NCI-H128 (cell line): ENCODE data around the gene WFDC11.
"Not testable (repeated sequence)": the region's sequence is repeated elsewhere in the genome, so short reads cannot be mapped to it uniquely, and the experiment has no call there.

Experiments used
- DNase-seq: peaks from one replicate; lab custom pipeline; 2025; ENCODE audit not compliant: unreplicated experiment; lab: John Stamatoyannopoulos, UW

The WFDC11 gene

DNA sequence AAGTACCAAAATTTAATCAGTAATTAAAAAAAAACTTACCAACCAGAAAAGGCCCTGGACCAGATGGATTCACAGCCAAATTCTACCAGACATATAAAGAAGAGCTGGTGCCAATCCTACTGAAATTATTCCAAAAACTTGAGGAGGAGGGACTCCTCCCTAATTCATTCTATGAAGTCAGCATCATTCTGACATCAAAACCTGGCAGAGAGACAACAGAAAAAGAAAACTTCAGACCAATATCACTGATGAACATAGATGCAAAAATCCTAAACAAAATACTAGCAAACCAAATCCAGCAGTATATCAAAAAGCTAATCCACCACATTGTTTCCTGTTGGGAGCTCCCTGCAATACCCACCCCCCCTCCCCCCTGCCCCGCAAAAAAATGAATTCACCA lies at the start of gene WFDC11:
Gene WFDC11, minus strand, starts transcription at position 101 of the 400 bp plus-strand sequence. CDS start 19,639 bp downstream, outside the sequence.
- DNase-seq: no peak

DNA sequence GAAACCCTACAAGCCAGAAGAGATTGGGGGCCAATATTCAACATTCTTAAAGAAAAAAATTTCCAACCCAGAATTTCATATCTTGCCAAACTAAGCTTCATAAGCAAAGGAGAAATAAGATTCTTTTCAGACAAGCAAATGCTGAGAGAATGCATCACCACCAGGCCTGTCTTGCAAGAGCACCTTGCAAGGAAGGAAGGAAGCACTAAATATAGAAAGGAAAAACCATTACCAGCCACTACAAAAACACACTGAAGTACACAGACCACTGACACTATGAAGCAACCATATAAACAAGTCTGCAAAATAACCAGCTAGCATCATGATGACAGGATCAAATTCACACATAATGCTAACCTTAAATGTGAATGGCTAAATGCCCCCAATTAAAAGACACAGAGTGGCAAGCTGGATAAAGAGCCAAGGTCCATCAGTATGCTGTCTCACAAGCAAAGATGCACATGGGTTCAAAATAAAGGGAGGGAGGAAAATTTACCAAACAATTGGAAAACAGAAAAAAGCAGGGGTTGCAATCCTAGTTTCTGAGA lies 46.2 kb upstream of the WFDC11 start:
- DNase-seq: not testable (repeated sequence)

DNA sequence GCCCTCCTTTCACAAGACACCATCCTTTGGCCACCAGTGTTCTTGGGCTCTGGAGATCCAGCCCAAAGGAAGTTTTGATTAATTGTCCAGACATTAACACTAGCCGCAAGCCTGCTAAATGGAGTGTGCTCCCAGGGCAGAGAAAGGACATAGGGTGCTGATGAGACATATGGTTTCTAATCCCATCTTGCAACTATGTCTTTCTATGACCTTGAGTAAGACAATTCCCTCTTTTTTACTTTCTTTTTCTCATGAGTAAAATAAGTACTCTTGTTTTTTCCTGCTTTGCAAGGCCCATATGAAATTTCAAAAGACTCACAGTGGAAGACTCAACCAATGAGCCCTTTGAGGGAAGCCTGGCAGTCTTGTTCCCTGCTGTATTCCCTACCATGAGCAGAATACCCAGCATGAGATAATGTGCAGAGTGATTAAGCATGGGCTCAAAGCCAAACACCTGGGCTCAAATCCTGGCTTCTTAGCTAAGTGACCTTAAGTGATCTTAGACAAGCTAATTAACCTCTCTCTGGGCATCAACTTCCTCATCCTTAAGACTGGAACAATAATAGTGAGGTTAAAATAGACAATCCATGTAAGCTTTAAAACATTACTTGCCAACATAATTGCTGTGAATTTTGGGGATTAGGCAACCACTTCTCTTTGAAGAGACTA lies 35.1 kb upstream of the WFDC11 start, which contains the start of gene WFDC10B:
Gene WFDC10B, minus strand, starts transcription at position 51 of the 669 bp plus-strand sequence. CDS start 19,027 bp downstream, outside the sequence.
- DNase-seq: peak; percentile 5

DNA sequence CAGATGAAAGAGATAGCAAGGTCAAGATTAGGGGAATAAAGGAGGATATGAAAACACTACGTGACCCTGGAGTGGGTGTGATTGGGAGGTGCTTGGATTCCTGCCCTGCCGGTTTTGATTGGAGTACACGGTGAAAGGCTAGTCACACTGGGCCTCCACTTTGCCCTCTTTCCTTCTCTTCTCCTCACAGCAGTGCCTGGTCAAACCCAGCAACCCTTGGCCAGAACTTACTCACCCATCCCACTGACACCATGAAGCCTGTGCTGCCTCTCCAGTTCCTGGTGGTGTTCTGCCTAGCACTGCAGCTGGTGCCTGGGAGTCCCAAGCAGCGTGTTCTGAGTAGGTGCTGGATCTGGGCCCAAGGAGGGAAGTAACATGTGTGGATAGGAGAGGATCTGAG lies 31.8 kb upstream of the WFDC11 start, which contains the start of gene WFDC13:
Gene WFDC13, plus strand, starts transcription at position 166 of the 400 bp plus-strand sequence. Its CDS starts 86 bp downstream, at position 252.
- DNase-seq: no peak

DNA sequence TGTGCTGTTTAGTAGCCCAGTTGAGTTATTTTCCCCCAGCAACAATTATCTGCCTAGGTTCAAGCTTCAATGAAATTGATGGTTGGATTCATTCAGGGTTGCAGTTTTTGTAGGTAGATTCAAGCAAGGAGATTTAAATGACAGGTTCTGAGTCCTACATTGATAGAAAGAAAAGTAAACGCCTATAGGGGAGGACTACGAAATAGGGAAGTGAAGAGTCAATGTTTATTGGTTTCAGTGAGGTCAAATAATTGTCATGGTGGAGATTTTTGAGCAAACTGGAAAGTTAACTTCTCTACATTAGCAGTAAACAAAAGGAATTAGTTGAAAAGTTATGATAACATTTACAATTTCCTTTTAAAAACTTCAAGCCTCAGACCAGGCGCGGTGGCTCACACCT lies 31.1 kb upstream of the WFDC11 start:
- DNase-seq: no peak

DNA sequence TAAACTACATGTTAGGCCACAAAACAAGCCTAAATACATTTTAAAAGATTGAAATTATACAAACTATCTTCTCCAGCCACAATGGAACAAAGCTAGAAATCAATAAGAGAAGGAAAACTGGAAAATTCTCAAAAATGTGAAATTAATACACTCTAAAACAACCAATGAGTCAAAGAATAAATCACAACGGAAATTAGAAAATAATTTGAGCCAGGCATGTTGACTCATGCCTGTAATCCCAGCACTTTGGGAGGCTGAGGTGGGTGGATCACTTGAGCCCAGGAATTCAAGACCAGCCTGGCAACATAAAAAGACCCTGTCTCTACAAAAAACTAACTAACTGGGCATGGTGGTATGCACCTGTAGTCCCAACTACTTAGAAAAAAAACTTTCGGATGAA lies 25.5 kb upstream of the WFDC11 start:
- no peak for DNase-seq

DNA sequence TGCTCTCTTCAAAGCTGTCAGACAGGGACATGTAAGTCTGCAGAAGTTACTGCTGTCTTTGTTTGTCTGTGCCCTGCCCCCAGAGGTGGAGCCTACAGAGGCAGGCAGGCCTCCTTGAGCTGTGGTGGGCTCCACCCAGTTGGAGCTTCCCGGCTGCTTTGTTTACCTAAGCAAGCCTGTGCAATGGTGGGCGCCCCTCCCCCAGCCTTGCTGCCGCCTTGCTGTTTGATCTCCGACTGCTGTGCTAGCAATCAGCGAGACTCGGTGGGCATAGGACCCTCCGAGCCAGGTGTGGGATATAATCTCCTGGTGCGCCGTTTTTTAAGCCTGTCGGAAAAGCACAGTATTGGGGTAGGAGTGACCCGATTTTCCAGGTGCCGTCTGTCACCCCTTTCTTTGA lies 23.3 kb upstream of the WFDC11 start:
- not testable (repeated sequence) for DNase-seq

DNA sequence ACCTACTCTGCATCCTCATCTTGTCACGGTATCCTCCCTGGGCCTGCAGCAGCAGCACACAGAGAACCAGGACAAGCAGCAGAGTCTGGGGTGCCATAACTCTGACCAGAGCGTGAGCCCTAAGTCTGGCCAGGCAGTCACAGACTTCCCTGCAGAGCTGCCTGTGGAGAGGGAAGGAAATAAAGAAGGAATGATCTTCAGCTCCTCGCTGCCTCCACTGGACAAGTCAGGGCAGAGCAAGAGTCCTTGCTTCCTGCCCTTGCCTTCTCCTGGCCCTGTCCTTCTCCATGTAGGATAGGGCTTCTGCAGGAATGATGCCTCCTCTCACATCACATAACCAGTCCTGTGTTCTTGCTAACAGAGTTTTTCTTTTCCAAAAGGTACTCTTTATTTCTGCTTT lies 15.9 kb upstream of the WFDC11 start:
- no peak for DNase-seq

DNA sequence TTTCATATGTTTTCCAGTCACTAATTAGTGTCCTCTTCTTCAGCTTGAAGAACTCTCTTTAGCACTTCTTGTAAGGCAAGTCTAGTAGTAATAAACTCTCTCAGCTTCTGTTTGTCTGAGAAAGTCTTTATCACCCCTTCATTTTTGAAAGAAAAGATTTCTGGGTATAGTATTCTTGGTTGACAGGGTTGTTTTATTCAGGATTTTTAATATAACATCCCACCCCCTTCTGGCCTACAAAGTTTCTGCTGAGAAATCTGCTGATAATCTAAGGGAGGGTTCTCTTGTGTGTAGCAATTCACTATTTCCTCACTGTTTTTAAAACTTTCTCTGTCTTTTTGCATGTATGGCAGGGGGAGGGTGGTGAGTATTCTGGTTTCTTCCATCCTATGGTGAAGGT lies 9.6 kb upstream of the WFDC11 start:
- no peak for DNase-seq

DNA sequence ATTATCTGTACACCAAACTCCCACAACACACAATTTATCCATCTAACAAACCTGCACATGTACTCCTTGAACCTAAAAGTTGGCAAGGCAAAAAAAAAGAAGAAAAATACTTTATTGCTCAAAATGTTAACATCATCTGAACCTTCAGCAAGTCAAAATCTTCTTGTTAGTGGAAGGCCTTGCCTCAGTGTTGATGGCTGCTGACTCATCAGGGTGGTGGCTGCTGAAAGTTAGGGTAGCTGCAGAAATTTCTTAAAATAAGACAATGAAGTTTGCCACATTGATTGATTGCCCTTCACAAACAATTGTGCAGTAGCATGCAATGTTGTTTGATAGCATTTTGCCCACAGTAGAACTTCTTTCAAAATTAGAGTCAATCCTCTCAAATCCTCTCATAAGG lies 2.7 kb upstream of the WFDC11 start:
- no peak for DNase-seq

DNA sequence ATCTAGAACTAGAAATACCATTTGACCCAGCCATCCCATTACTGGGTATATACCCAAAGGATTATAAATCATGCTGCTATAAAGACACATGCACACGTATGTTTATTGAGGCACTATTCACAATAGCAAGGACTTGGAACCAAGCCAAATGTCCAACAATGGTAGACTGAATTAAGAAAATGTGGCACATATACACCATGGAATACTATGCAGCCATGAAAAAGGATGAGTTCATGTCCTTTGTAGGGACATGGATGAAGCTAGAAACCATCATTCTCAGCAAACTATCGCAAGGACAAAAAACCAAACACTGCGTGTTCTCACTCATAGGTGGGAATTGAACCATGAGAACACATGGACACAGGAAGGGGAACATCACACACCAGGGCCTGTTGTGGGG lies 13.0 kb downstream of the WFDC11 start:
- not testable (repeated sequence) for DNase-seq

DNA sequence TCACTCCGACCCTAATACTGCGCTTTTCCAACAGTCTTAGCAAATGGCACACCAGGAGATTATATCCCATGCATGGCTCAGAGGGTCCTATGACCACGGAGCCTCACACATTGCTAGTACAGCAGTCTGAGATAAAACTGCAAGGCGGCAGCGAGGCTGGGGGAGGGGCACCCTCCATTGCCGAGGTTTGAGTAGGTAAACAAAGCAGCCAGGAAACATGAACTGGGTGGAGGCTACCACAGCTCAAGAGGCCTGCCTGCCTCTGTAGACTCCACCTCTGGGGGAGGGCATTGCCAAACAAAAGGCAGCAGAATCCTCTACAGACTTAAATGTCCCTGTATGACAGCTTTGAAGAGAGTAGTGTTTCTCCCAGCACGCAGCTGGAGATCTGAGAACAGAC lies 18.3 kb downstream of the WFDC11 start:
- DNase-seq: not testable (repeated sequence)

DNA sequence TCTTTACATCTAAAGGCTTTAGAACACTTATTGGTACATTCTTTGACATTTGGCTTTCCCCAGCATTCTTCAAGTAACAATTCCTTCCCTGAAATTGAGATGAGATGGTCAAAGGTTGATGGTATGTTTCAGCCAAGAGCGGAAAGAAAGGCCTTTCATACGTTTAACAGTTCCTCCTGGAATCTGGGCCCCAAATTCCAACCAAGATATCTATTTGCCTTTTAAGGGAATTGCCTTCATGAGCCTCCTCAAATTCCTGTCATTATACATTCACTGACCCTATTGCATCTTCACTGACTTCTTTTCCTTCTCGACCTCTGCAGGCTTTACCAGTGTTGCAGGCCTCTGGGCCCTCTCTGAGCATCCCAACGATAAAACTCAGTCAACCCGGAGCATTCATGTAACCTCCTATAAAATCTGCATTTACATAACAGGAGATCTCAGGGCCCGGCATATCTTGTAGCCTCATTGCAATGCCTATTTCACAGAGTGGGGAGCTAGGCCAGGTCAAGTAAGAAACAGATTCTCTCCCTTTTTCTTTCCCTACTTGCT lies 20.7 kb downstream of the WFDC11 start:
- DNase-seq: no peak

DNA sequence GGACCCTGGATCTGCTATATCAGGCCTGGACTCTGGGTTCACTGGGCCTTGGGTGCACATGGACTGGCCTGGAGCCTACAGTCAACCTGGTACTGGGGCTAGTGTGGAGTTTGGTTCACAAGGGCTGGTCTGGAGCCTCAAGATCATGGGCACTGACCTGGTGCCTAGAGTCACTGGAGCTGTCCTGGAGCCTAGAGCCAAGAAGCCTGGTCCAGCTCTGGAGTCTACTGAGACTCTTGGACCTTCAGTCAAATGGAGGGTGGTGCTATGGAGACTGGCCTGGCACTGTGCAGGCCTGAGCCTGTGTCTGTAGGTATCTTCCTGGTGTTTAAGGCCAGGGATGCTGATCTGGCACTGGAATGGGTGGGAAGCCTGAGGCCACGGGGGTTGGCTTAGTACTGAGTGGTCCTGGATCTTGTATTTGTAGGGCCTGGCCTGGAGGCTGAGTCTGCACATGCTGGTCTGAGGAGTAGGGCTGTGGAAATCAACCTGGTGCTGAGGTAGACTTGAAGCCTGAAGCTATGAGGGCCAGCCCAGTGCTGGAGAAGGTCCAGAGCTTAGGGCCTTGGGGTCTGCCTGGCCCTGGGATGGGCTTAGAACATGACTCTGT lies 22.5 kb downstream of the WFDC11 start:
- DNase-seq: no peak

DNA sequence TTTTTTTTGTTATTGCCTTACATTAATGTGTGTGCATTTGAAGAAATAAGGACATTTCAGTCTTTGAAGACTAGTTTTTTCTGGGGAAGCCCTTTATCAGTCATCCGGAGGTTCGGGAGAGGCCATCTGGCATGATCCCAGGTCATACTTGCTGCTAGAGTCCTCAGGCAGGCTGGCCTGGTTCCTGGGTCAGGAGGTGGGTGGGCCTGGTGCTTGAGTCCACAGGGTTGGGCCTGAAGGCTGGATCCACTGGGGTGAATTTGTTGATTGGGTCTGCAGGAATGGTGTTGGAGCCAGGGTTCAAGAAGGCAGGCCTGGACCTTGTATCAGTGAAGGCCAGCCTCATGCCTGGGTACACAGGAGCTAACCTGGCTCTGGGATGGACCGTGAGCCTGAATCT lies 23.2 kb downstream of the WFDC11 start:
- no peak for DNase-seq

DNA sequence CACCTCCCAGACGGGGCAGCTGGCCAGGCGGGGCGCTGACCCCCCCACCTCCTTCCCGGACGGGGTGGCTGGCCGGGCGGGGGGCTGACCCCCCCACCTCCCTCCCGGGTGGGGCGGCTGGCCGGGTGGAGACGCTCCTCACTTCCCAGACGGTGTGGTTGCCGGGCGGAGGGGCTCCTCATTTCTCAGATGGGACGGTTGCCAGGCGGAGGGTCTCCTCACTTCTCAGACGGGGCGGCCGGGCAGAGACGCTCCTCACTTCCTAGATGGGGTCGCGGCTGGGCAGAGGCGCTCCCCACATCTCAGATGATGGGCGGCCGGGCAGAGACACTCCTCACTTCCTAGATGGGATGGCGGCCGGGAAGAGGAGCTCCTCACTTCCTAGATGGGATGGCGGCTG lies 24.2 kb downstream of the WFDC11 start:
- DNase-seq: not testable (repeated sequence)

DNA sequence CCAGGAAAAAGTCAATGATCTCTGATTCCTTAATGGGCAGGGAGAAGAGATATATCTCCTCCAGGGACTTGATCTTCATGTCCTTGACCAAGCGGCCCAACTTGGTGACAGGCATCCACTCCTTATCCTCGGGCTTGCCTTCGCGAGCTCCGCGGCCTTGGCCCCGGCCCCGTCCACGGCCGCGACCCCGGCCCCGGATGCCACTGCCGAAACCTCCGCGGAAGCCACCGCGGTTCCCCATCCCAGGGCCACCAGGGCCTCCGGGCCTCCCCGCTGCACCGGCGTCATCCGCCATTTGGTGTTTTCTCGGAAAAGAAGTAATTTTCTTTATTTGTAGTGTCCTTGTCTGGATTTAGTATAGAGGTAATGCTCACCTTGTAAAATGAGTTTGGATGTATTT lies 29.0 kb downstream of the WFDC11 start:
- DNase-seq: not testable (repeated sequence)

DNA sequence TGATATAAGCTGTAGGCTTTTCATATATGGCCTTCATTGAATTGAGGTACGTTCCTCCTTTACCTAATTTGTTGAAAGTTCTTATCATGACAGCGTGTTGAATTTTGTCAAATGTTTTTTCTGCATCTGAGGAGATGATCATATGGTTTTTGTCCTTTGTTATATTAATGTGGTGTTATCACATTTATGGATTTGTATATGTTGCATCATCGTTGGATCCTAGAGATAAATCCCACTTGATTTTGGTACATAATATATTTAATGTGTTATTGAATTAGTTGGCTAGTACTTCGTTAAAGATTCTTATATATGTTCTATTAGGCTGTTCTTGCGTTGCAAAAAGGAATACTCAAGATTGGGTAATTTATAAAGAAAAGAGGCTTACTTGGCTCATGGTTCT lies 30.4 kb downstream of the WFDC11 start:
- DNase-seq: no peak

DNA sequence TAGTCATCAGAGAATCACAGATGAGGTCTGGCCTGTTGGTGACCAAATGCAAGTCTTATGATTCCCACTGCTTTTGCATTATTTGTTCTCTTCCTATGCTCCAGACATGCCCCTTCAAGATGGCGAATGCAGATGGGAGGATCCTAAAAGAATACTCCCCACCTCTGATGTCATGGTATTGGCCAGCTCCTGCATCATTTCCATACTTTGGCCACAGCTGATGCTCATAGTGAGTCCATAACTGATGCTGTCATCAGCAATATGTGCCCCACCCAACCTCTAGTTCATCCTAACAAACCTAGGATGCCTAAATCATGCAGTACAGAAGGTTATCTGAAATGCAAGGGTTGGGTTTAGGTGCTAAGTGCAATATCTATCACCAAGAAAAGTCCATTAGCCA lies 33.5 kb downstream of the WFDC11 start:
- no peak for DNase-seq

DNA sequence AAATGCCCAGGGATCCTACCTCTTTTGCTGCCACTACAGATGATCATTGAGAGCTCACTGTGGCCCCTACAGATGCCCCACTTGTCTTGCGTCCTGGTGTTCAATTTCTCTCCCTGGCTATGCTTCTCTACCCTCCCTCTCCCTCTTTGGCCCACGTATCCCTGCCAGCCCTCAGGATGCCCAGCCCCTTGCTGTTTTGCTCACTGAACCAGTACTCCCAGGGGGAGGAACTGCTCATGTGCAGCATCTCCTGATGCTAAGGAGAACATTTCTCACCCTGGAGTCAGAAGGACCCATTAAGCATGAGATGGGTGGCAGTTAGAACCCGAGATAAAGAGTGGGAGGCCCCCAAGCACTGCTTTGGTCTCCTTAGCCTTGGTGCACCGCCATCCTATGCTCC lies 38.9 kb downstream of the WFDC11 start, which contains the start of gene WFDC9:
Gene WFDC9, minus strand, starts transcription at position 101 of the 400 bp plus-strand sequence. CDS start 21,103 bp downstream, outside the sequence.
- no peak for DNase-seq

DNA sequence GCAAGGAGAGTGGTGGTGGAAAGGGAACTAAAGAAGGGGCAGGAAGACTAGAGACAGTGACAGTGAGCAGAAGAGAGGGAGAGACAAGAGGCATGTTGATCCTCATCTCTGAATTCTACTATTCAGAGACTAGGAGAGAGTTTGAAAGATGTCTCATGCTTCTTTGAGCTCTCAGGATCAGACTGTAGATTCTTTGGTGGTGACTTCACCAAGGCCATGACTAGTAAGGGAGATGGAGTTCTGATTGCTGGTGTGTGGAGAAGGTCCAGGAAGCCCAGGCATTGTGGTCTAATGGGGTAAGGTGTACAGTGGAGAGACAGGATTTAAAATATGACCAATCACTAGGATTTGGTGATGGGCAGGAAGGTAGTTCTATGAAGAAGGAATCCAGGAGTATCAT lies 39.7 kb downstream of the WFDC11 start:
- no peak for DNase-seq
